HepG2 (cell line): ENCODE results near the gene PHF3. TPM values are rescaled to one million over a fixed set of nuclear protein-coding genes. Genes with fewer than 3 reads are reported as not detected.

Experiments
- ARNTL ChIP-seq: sonication (generic); formaldehyde crosslinking; IDR thresholded peaks from 2 replicates; pipeline ENCODE4 v1.4.0; 2020; ENCODE audit warnings: mild to moderate bottlenecking, missing genetic modification reagents
- CEBPG ChIP-seq: IDR thresholded peaks from 2 replicates; pipeline ENCODE4 v1.6.1; 2016
- CHD4 ChIP-seq: fragments of 200-600 bp; sonication (generic); IDR thresholded peaks from 2 replicates; pipeline ENCODE4 v1.7.0; 2017; ENCODE audit warnings: mild to moderate bottlenecking, low read length, borderline replicate concordance
- EP300 ChIP-seq, 3 experiments: sonication (generic) in 1 of 3; formaldehyde crosslinking in 1 of 3; IDR thresholded peaks; 2 replicates each; pipeline versions ENCODE4 v1.5.1 to v1.6.1; 2011 to 2020; ENCODE audit warnings: low read depth in 2 of 3, low read length in 2 of 3, borderline replicate concordance in 1 of 3, improper control_type of control experiment in 1 of 3, mild to moderate bottlenecking in 1 of 3, missing genetic modification reagents in 1 of 3, moderate library complexity in 1 of 3
- FOXP4 ChIP-seq: sonication (generic); formaldehyde crosslinking; IDR thresholded peaks from 2 replicates; pipeline ENCODE4 v1.4.0; 2020; ENCODE audit warnings: missing genetic modification reagents
- GATAD2A ChIP-seq: IDR thresholded peaks from 2 replicates; pipeline ENCODE4 v1.6.1; 2016
- HBP1 ChIP-seq: IDR thresholded peaks from 2 replicates; pipeline ENCODE4 v1.6.1; 2016; ENCODE audit warnings: low read depth, control low read depth
- MIXL1 ChIP-seq: IDR thresholded peaks from 2 replicates; pipeline ENCODE4 v1.6.1; 2016
- NCOA2 ChIP-seq: sonication (generic); formaldehyde crosslinking; IDR thresholded peaks from 2 replicates; pipeline ENCODE4 v1.8.0; 2022; ENCODE audit warnings: inconsistent platforms
- RXRB ChIP-seq: IDR thresholded peaks from 2 replicates; pipeline ENCODE4 v1.6.1; 2016; ENCODE audit warnings: borderline replicate concordance, missing genetic modification reagents, missing compliant biosample characterization
- SOX13 ChIP-seq, 3 experiments: fragments of 450-650 bp in 1 of 3; sonication (generic) in 1 of 3; formaldehyde crosslinking in 1 of 3; IDR thresholded peaks in 2 of 3; conservative IDR thresholded peaks in 1 of 3; 2 replicates each; pipeline versions ENCODE4 v1.5.0 to v1.6.1; 2016 to 2020; ENCODE audit warnings: antibody characterized with exemption in 1 of 3, mild to moderate bottlenecking in 1 of 3, missing compliant biosample characterization in 1 of 3, missing genetic modification reagents in 1 of 3, moderate library complexity in 1 of 3
- ZKSCAN8 ChIP-seq: IDR thresholded peaks from 2 replicates; pipeline ENCODE4 v1.6.1; 2016; ENCODE audit warnings: borderline replicate concordance, missing genetic modification reagents, missing compliant biosample characterization
- ZNF12 ChIP-seq: sonication (generic); formaldehyde crosslinking; IDR thresholded peaks from 2 replicates; pipeline ENCODE4 v1.5.0; 2020; ENCODE audit warnings: missing genetic modification reagents
- ZNF280D ChIP-seq: sonication (generic); formaldehyde crosslinking; IDR thresholded peaks from 2 replicates; pipeline ENCODE4 v1.5.1; 2020; ENCODE audit warnings: mild to moderate bottlenecking, missing genetic modification reagents
- ZNF775 ChIP-seq: sonication (generic); formaldehyde crosslinking; IDR thresholded peaks from 2 replicates; pipeline ENCODE4 v1.4.0; 2020; ENCODE audit warnings: missing genetic modification reagents, mild to moderate bottlenecking, moderate library complexity, borderline replicate concordance
- ZNF784 ChIP-seq: sonication (generic); formaldehyde crosslinking; IDR thresholded peaks from 2 replicates; pipeline ENCODE4 v1.5.1; 2020; ENCODE audit warnings: missing genetic modification reagents, mild to moderate bottlenecking, borderline replicate concordance
- polyA plus RNA-seq, 8 experiments: library from polyadenylated mRNA; depleted of rRNA in 3 of 8; stranded (reverse) in 7 of 8; unstranded in 1 of 8; fragments of >200 nt; fragmentation: Illumina TruSeq in 4 of 8; extraction: Trizol in 4 of 8; gene quantifications; 2 replicates each; pipeline versions ENCODE4 v1.2.1 to v1.2.3, GENCODE V29; 2011 to 2016; ENCODE audit warnings: low read depth in 4 of 8, missing spikeins in 1 of 8, mixed read lengths in 1 of 8; ENCODE audit not compliant: insufficient read depth in 1 of 8
- total RNA-seq, 5 experiments: library from RNA; depleted of rRNA; stranded (reverse); fragments of >200 nt; fragmentation: Illumina TruSeq; extraction: Trizol; gene quantifications; 2 replicates each; pipeline ENCODE4 v1.2.3, GENCODE V29; 2016; ENCODE audit warnings: low read depth in 1 of 5
- TF ChIP-seq, protein P1 (sequence below): IDR thresholded peaks from 2 replicates; pipeline ENCODE4 v1.4.0; 2020; ENCODE audit warnings: mild to moderate bottlenecking, missing genetic modification reagents

PHF3 gene
- total and polyA plus RNA-seq, 2 of the 13 experiments (the other 11 are each of a cell fraction or from before 2014, with no cell fraction given), result 19.8 to 70.4 TPM

- peak; percentile 58; the same call in 1 of the 2 replicates for TF ChIP-seq GATAD2A (CRISPR knock-in tag)
- TF ChIP-seq ZNF775 (CRISPR knock-in tag), result no peak
- peak; percentile 86 for TF ChIP-seq CEBPG (CRISPR knock-in tag)
- TF ChIP-seq, protein P1, sequence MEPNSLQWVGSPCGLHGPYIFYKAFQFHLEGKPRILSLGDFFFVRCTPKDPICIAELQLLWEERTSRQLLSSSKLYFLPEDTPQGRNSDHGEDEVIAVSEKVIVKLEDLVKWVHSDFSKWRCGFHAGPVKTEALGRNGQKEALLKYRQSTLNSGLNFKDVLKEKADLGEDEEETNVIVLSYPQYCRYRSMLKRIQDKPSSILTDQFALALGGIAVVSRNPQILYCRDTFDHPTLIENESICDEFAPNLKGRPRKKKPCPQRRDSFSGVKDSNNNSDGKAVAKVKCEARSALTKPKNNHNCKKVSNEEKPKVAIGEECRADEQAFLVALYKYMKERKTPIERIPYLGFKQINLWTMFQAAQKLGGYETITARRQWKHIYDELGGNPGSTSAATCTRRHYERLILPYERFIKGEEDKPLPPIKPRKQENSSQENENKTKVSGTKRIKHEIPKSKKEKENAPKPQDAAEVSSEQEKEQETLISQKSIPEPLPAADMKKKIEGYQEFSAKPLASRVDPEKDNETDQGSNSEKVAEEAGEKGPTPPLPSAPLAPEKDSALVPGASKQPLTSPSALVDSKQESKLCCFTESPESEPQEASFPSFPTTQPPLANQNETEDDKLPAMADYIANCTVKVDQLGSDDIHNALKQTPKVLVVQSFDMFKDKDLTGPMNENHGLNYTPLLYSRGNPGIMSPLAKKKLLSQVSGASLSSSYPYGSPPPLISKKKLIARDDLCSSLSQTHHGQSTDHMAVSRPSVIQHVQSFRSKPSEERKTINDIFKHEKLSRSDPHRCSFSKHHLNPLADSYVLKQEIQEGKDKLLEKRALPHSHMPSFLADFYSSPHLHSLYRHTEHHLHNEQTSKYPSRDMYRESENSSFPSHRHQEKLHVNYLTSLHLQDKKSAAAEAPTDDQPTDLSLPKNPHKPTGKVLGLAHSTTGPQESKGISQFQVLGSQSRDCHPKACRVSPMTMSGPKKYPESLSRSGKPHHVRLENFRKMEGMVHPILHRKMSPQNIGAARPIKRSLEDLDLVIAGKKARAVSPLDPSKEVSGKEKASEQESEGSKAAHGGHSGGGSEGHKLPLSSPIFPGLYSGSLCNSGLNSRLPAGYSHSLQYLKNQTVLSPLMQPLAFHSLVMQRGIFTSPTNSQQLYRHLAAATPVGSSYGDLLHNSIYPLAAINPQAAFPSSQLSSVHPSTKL (CRISPR knock-in tag), result peak; percentile 88
- TF ChIP-seq ZKSCAN8 (CRISPR knock-in tag), result 0 out of 2 replicates have a peak, but pooled peaks have one; percentile 45
- TF ChIP-seq SOX13 (IDR thresholded peaks at IDR 0.05), result no peak
- peak in 1 of 2 experiments; percentile 63; a peak in 2 of 4 replicates for TF ChIP-seq SOX13 (CRISPR knock-in tag; conservative IDR thresholded peaks at IDR 0.05 in 1 of 2, IDR thresholded peaks at IDR 0.05 in 1 of 2)
- 0 out of 2 replicates have a peak, but pooled peaks have one; percentile 43 for TF ChIP-seq HBP1 (CRISPR knock-in tag)
- TF ChIP-seq ZNF280D, result 0 out of 2 replicates have a peak, but pooled peaks have one; percentile 32
- TF ChIP-seq RXRB, result 0 out of 2 replicates have a peak, but pooled peaks have one; percentile 16
- peak; percentile 12; the same call in 1 of the 2 replicates for TF ChIP-seq NCOA2 (CRISPR knock-in tag)
- TF ChIP-seq ZNF12 (CRISPR knock-in tag), result 0 out of 2 replicates have a peak, but pooled peaks have one; percentile 38
- TF ChIP-seq EP300 (IDR thresholded peaks at IDR 0.05; ENCODE audit: low read depth in 2 of 2, low read length in 2 of 2), result peak in 1 of 2 experiments; percentile 59; a peak in 1 of 4 replicates
- no peak for TF ChIP-seq EP300 (CRISPR knock-in tag; IDR thresholded peaks at IDR 0.05; ENCODE audit: borderline replicate concordance)
- no peak for TF ChIP-seq CHD4
- TF ChIP-seq ARNTL (CRISPR knock-in tag), result no peak
- 0 out of 2 replicates have a peak, but pooled peaks have one; percentile 22 for TF ChIP-seq ZNF784 (CRISPR knock-in tag)
- TF ChIP-seq MIXL1 (CRISPR knock-in tag), result peak; percentile 79
- peak; percentile 60 for TF ChIP-seq FOXP4
Observed at GRCh38 chr6:63677282-63677681, 41.7 kb downstream of the PHF3 start (continued).
